Measurements from ENCODE around the gene SWAP70. TPM values are rescaled to one million over a fixed set of nuclear protein-coding genes. Genes with fewer than 3 reads are reported as not detected.
A peak's percentile ranks its signal among the peaks of the same experiment; 100 is the strongest.

The SWAP70 gene
- total RNA-seq, 1 experiment from 2014 or later = 45.9 TPM

- DNase-seq (ENCODE audit: low spot score) = no peak
- in situ Hi-C loops (cut with HindIII; ENCODE audit: low sequenced_read_pairs) = no loop called here
Observed at GRCh38 chr11:9645881-9646280, 18.0 kb upstream of the SWAP70 start.

GRCh38 chr11:9646324-9646723 is 17.6 kb upstream of the SWAP70 start:
- no peak for DNase-seq (ENCODE audit: low spot score)
- in situ Hi-C loops (cut with HindIII; ENCODE audit: low sequenced_read_pairs) = no loop called here

GRCh38 chr11:9651481-9651880 is 12.4 kb upstream of the SWAP70 start:
- DNase-seq (ENCODE audit: low spot score) = no peak
- in situ Hi-C loops (cut with HindIII; ENCODE audit: low sequenced_read_pairs) = no loop called here

GRCh38 chr11:9651899-9652748 is 11.8 kb upstream of the SWAP70 start:
- no peak for DNase-seq (ENCODE audit: low spot score)
- in situ Hi-C loops (cut with HindIII; ENCODE audit: low sequenced_read_pairs) = no loop called here

- no peak for DNase-seq (ENCODE audit: low spot score)
- in situ Hi-C loops (cut with HindIII; ENCODE audit: low sequenced_read_pairs) = no loop called here
Observed at GRCh38 chr11:9653871-9654270, 10.0 kb upstream of the SWAP70 start.

DNA sequence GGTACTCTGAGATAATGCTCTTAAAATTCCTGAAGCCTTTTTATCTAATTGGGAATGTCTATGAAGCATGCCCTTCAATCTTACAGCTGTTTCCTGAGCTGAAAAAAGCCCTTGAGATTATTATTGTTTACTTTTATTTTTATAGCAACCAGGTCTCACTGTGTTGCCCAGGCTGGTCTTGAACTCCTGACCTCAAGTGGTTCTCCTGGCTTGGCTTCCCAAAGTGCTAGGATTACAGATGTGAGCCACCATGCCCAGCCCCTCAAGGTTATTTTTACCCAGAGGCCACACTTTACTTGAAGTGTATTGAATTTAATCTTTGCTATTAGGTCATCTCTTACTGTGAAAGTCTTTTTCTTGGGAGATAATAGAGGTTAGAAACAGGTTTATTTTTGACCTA is 7.0 kb upstream of the SWAP70 start:
- DNase-seq (ENCODE audit: low spot score) = no peak
- in situ Hi-C loops (cut with HindIII; ENCODE audit: low sequenced_read_pairs) = no loop called here

DNA sequence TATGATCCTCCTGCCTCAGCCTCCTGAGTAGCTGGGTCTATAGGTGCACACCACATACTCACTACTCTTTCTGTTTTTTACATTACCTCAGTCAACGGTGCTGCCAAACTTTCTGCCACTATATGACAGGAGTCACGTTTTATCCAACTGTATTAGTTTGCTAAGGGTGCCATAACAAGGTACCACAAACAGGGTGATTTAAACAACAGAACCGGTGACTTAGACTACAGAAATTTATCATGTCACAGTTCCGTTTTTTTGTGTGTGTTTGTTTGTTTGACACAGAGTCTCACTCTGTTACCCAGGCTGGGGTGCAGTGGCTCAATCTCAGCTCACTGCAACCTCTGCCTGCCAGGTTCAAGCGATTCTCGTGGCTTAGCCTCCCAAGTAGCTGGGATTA is 6.3 kb upstream of the SWAP70 start:
- no peak for DNase-seq (ENCODE audit: low spot score)

GRCh38 chr11:9660886-9661285 is 3.0 kb upstream of the SWAP70 start:
- DNase-seq (ENCODE audit: low spot score) = no peak
- in situ Hi-C loops (cut with HindIII; ENCODE audit: low sequenced_read_pairs) = no loop called here

More for the DNA sequence above, 6.3 kb upstream of the SWAP70 start:
- in situ Hi-C loops (cut with HindIII; ENCODE audit: low sequenced_read_pairs) = no loop called here

DNA sequence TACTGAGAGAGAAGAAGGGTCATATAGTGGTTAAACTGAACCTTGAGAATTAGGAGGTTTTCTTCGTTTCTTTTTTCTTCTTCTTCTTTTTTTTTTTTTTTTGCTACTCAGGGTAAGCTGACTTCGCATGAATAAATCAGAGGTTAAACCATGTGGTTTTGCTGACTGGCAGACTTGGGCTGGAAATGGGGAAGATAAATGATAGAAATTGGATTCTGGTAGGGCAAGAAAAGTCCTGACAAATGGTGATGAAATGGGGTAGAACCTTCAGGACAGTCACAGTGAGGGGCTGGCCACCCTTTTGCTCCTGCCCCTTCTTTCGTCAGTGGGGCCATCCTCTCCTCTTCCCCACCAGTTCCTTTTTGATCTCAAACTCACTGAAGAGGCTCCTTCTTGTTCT is 1.6 kb upstream of the SWAP70 start:
- in situ Hi-C loops (cut with HindIII; ENCODE audit: low sequenced_read_pairs) = no loop called here
- DNase-seq (ENCODE audit: low spot score) = no peak

DNA sequence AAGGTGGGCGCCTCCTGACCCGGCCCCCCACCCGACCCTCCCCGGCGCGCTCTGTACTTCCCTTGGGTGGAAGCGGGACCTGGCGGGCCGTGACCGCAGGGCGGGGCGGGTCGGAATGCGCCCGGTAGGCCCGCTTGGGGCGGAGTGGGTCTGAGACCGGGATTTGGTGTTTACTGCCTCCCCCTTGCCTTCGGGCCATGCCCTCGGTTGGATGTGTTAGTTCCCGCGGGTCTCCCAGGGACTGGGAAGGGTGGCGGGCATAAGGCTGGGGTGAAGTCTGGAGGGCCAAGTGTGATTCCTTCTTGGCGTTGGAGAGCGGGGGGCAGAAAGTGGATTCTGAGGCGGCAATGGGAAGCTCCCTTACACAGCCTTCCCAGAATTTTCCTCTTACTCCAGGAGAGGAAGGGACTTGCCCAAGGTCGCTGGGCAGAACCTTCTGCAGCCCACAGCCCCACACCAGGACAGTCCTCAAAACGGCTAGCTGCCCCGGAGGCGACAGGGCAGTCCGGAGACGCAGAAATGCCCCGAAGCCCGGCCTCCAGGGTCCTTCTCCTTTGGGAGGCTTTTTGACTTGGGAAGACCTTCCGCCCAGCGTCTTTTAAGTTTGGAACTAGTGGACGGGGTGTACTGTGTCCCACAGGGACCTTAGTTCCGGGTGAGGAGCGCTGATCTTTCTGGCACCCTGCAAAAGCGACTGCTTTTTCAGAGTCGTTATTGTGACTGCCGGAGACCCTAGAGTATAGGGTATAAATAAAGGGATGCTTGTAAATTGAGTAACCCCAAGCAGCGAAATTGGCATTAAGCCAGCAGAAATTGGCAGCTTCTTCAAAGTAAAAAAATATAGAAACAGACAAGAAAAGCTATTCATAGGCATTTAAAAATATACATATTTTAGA is 647 bp downstream of the SWAP70 start:
- peak; percentile 24 for DNase-seq (ENCODE audit: low spot score)
- in situ Hi-C loops (cut with HindIII; ENCODE audit: low sequenced_read_pairs) = no loop called here

GRCh38 chr11:9665749-9666148 is 1.9 kb downstream of the SWAP70 start:
- DNase-seq (ENCODE audit: low spot score) = no peak
- in situ Hi-C loops (cut with HindIII; ENCODE audit: low sequenced_read_pairs) = no loop called here

DNA sequence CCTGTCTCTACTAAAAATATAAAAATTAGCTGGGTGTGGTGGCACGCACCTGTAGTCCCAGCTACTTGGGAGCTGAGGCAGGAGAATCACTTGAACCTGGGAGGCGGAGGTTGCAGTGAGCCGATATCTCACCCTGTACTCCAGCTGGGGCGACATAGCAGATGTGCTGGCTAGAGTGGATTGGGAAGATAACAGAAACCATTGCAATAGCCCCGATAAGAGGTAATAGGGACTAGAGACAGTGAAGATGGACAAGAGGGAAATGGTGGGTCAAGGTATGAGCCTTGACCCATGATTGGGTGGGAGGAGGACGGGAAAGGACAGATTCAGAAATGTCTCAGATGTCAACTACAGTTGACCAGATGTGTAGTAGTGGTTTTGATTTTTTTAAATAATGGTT is 6.1 kb downstream of the SWAP70 start:
- no peak for DNase-seq (ENCODE audit: low spot score)

GRCh38 chr11:9672288-9672916 is 8.5 kb downstream of the SWAP70 start:
- in situ Hi-C loops (cut with HindIII; ENCODE audit: low sequenced_read_pairs) = loop anchor here (10.0 kb wide), 1 partner anchor 72 kb away; no protein-coding TSS in a partner anchor
- DNase-seq (ENCODE audit: low spot score) = no peak

More for the DNA sequence above, 6.1 kb downstream of the SWAP70 start:
- in situ Hi-C loops (cut with HindIII; ENCODE audit: low sequenced_read_pairs) = loop anchor here (10.0 kb wide), 1 partner anchor 75 kb away; no protein-coding TSS in a partner anchor

GRCh38 chr11:9672918-9673317 is 9.0 kb downstream of the SWAP70 start:
- DNase-seq (ENCODE audit: low spot score) = no peak
- in situ Hi-C loops (cut with HindIII; ENCODE audit: low sequenced_read_pairs) = loop anchor here (10.0 kb wide), 1 partner anchor 72 kb away; no protein-coding TSS in a partner anchor

- in situ Hi-C loops (cut with HindIII; ENCODE audit: low sequenced_read_pairs) = loop anchor here (10.0 kb wide), 1 partner anchor 69 kb away; no protein-coding TSS in a partner anchor
- DNase-seq (ENCODE audit: low spot score) = no peak
Observed at GRCh38 chr11:9675691-9676090, 11.8 kb downstream of the SWAP70 start.

DNA sequence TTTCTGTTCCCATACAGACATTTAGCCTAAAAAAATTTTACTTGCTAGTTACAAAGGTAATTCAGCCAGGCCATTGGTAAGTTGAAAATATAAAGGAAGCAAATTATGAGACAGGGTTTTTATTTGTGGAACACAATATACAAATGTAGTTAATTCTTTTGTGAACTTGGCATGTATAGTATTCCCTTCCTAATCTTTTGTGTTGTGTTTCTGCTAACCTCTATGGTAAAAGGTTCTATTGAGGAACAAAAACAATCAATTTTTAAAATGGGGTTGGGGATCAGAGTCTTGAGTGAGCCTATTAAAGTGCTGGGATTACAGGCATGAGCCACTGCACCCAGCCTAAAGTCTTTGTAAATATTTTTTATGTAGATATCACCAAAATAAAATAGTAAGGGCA is 14.1 kb downstream of the SWAP70 start:
- in situ Hi-C loops (cut with HindIII; ENCODE audit: low sequenced_read_pairs) = loop anchor here (10.0 kb wide), 1 partner anchor 67 kb away; no protein-coding TSS in a partner anchor
- DNase-seq (ENCODE audit: low spot score) = no peak

DNA sequence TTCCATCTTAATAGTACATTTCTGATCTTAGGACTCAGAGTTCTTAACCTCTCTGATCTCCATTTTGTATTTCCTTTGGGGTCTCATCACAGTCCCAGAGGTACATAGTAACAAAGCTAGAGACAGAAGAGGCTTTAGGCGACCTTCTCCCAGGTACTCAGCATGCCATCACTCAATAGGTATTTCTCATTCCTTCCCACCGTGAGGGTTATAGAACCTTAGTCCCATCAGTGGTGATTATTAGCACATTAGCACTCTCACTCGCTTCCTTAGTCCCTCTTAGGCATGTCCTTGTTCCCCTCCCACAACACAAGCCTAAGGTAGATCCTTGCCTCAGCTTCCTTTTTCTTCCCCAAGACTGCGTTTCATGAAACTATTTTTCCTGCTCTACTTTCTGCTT is 14.7 kb downstream of the SWAP70 start:
- no peak for DNase-seq (ENCODE audit: low spot score)
- in situ Hi-C loops (cut with HindIII; ENCODE audit: low sequenced_read_pairs) = loop anchor here (10.0 kb wide), 1 partner anchor 66 kb away; no protein-coding TSS in a partner anchor

- no peak for DNase-seq (ENCODE audit: low spot score)
- in situ Hi-C loops (cut with HindIII; ENCODE audit: low sequenced_read_pairs) = no loop called here
Observed at GRCh38 chr11:9680028-9680427, 16.2 kb downstream of the SWAP70 start.

- in situ Hi-C loops (cut with HindIII; ENCODE audit: low sequenced_read_pairs) = no loop called here
Observed at GRCh38 chr11:9681583-9682372, 17.9 kb downstream of the SWAP70 start.

More at GRCh38 chr11:9681583-9682372, 17.9 kb downstream of the SWAP70 start:
- no peak for DNase-seq (ENCODE audit: low spot score)
